ENCODE results near the gene SEC61G. TPM values are rescaled to one million over a fixed set of nuclear protein-coding genes. Genes with fewer than 3 reads are reported as not detected.

The SEC61G gene
- polyA plus RNA-seq, 1 of the 3 experiments (the other 2 are of a cell fraction) = 229 TPM

- no peak for TF ChIP-seq USF1 (IDR thresholded peaks at IDR 0.05; ENCODE audit: borderline replicate concordance, low read depth)
- no peak for TF ChIP-seq SMC3 (IDR thresholded peaks at IDR 0.05; ENCODE audit: low read depth, low read length)
- no peak for TF ChIP-seq TEAD4 (IDR thresholded peaks at IDR 0.05; ENCODE audit: borderline replicate concordance, insufficient read depth)
- no peak for TF ChIP-seq CHD2 (IDR thresholded peaks at IDR 0.05; ENCODE audit: low read length, partially characterized antibody)
- TF ChIP-seq FOXM1 (IDR thresholded peaks at IDR 0.05; ENCODE audit: low read depth) = no peak
- no peak for TF ChIP-seq SIN3A (IDR thresholded peaks at IDR 0.05; ENCODE audit: borderline replicate concordance, low read depth, low read length)
- TF ChIP-seq MAX (IDR thresholded peaks at IDR 0.05; ENCODE audit: low read depth) = no peak
- TF ChIP-seq TAF1 (IDR thresholded peaks at IDR 0.05; ENCODE audit: borderline replicate concordance, low read depth, low read length) = no peak
- TF ChIP-seq MXI1 (IDR thresholded peaks at IDR 0.05; ENCODE audit: low read depth, low read length) = no peak
- TF ChIP-seq GATA2 (CRISPR knock-in tag; IDR thresholded peaks at IDR 0.05) = no peak
Measured at GRCh38 chr7:54769203-54769602, 10.2 kb upstream of the SEC61G start (continued).

- no peaks in the 10 kb centered on the region for H3K27me3 ChIP-seq (ENCODE audit: insufficient read depth)
- H3K4me1 ChIP-seq (ENCODE audit: control insufficient read depth in 1 of 2, insufficient read depth in 2 of 2, low read depth in 1 of 2, low read length in 1 of 2) = peaks cover 2 to 6% of the 10 kb centered on the region in 2 experiments; a peak in 1 of 4 replicates
- H3K9ac ChIP-seq = no peak overlapping the region
- no peaks in the 10 kb centered on the region for H4K20me1 ChIP-seq (ENCODE audit: insufficient read depth)
- peaks cover 3% of the 10 kb centered on the region; the same call in 1 of the 2 replicates for H3K79me2 ChIP-seq (ENCODE audit: insufficient read depth)
- H3K36me3 ChIP-seq (replicated peaks in 1 of 2; ENCODE audit: control insufficient read depth in 1 of 2, insufficient read depth in 2 of 2, low read length in 1 of 2) = no peaks in the 10 kb centered on the region
- DNase-seq = no peak
- H3K4me2 ChIP-seq = no peak overlapping the region
- H3K9me2 ChIP-seq = no peaks in the 10 kb centered on the region
- ChIA-PET POLR2A (no interaction called here), CTCF (interaction anchor here (0.8 to 42.7 kb wide), 3 partner anchors 9 to 484 kb away, joined by 3 to 1068 read pairs (median 7); no protein-coding TSS in a partner anchor)
- no peak overlapping the region for H2AFZ ChIP-seq (ENCODE audit: low read depth)
- 85% methylated on average over 9 of the region's 9 CpGs for WGBS (ENCODE audit: low lambda C conversion rate)
- TF ChIP-seq REST (IDR thresholded peaks at IDR 0.05; ENCODE audit: low read depth, low read length) (no peak), NRF1 (IDR thresholded peaks at IDR 0.05; ENCODE audit: low read depth, low read length) (no peak), NFIC (IDR thresholded peaks at IDR 0.05; ENCODE audit: borderline replicate concordance) (no peak), EP300 (IDR thresholded peaks at IDR 0.05; ENCODE audit: borderline replicate concordance in 1 of 2, low read depth in 1 of 2, low read length in 1 of 2) (no peak), USF2 (IDR thresholded peaks at IDR 0.05; ENCODE audit: borderline replicate concordance, low read depth, low read length) (no peak), POLR2AphosphoS5 (IDR thresholded peaks at IDR 0.05; ENCODE audit: low read depth, low read length) (no peak), SIN3A (IDR thresholded peaks at IDR 0.05; ENCODE audit: borderline replicate concordance, low read depth, low read length) (no peak), MXI1 (IDR thresholded peaks at IDR 0.05; ENCODE audit: low read depth, low read length) (no peak), YY1 (IDR thresholded peaks at IDR 0.05; ENCODE audit: low read depth) (no peak), TEAD4 (IDR thresholded peaks at IDR 0.05; ENCODE audit: borderline replicate concordance, insufficient read depth) (no peak), USF1 (IDR thresholded peaks at IDR 0.05; ENCODE audit: borderline replicate concordance, low read depth) (no peak), CTCF (IDR thresholded peaks at IDR 0.05) (no peak), CHD2 (IDR thresholded peaks at IDR 0.05; ENCODE audit: low read length, partially characterized antibody) (no peak), FOSL2 (IDR thresholded peaks at IDR 0.05; ENCODE audit: borderline replicate concordance, low read depth) (no peak)
- H3K9me3 ChIP-seq = no peaks in the 10 kb centered on the region
- H3K27ac ChIP-seq (ENCODE audit: low read depth in 2 of 2, low read length in 1 of 2) = no peak overlapping the region
- peaks cover 9% of the 10 kb centered on the region for H3F3A ChIP-seq (replicated peaks; ENCODE audit: insufficient read depth)
- no peak overlapping the region for H3K4me3 ChIP-seq (ENCODE audit: low read depth in 2 of 2, low read length in 1 of 2)
Measured at GRCh38 chr7:54764861-54765260, 5.8 kb upstream of the SEC61G start.
